Mesendoderm (in vitro differentiated cells): ENCODE measurements around the gene ZP1.

Experiments used
- DNase-seq: peaks from one replicate; pipeline ENCODE4 v3.0.0; 2013
- H2AK5ac ChIP-seq: 2 replicates; pipeline ENCODE4 v1.6.1; 2013; ENCODE audit warnings: low read length, inconsistent platforms
- H2BK120ac ChIP-seq: 2 replicates; pipeline ENCODE4 v1.6.1; 2013; ENCODE audit warnings: low read depth, mild to moderate bottlenecking, low read length, moderate library complexity, mixed read lengths
- H2BK15ac ChIP-seq: replicated peaks from 2 replicates; pipeline ENCODE4 v1.6.1; 2013; ENCODE audit warnings: low read depth, mild to moderate bottlenecking, moderate library complexity
- H2BK5ac ChIP-seq: 2 replicates; pipeline ENCODE4 v1.6.1; 2013; ENCODE audit warnings: low read length, inconsistent platforms
- H3K18ac ChIP-seq: 2 replicates; pipeline ENCODE4 v1.6.1; 2013; ENCODE audit warnings: mild to moderate bottlenecking, low read length, mixed read lengths
- H3K23ac ChIP-seq: one replicate; pipeline ENCODE4 v1.6.1; 2013; ENCODE audit warnings: low read length
- H3K27ac ChIP-seq: 2 replicates; pipeline ENCODE4 v1.5.1; 2013; ENCODE audit warnings: low read depth, mild to moderate bottlenecking, inconsistent platforms, low read length, moderate library complexity
- H3K27me3 ChIP-seq: 2 replicates; pipeline ENCODE4 v1.6.1; 2013; ENCODE audit warnings: low read length, control low read depth, mild to moderate bottlenecking, inconsistent platforms; ENCODE audit not compliant: insufficient read depth, poor library complexity
- H3K36me3 ChIP-seq: 2 replicates; pipeline ENCODE4 v1.6.1; 2013; ENCODE audit warnings: low read length, inconsistent platforms; ENCODE audit not compliant: control insufficient read depth, insufficient read depth
- H3K4ac ChIP-seq: one replicate; pipeline ENCODE4 v1.6.1; 2013; ENCODE audit warnings: low read depth, mild to moderate bottlenecking, low read length, moderate library complexity
- H3K4me1 ChIP-seq: 2 replicates; pipeline ENCODE4 v1.6.1; 2013; ENCODE audit warnings: low read depth, low read length, inconsistent platforms; ENCODE audit not compliant: control insufficient read depth
- H3K4me2 ChIP-seq: 2 replicates; pipeline ENCODE4 v1.6.1; 2013; ENCODE audit warnings: low read length
- H3K4me3 ChIP-seq: 2 replicates; pipeline ENCODE4 v1.5.1; 2013; ENCODE audit warnings: mild to moderate bottlenecking, low read length
- H3K56ac ChIP-seq: one replicate; pipeline ENCODE4 v1.6.1; 2013; ENCODE audit warnings: low read length
- H3K79me1 ChIP-seq: 2 replicates; pipeline ENCODE4 v1.6.1; 2013; ENCODE audit warnings: low read length, inconsistent platforms
- H3K79me2 ChIP-seq: 2 replicates; pipeline ENCODE4 v1.6.1; 2013; ENCODE audit warnings: mild to moderate bottlenecking, low read length; ENCODE audit not compliant: control insufficient read depth, insufficient read depth
- H3K9ac ChIP-seq: 2 replicates; pipeline ENCODE4 v1.6.1; 2013; ENCODE audit warnings: low read length, inconsistent platforms
- H4K5ac ChIP-seq: one replicate; pipeline ENCODE4 v1.6.1; 2013; ENCODE audit warnings: low read length
- H4K8ac ChIP-seq: one replicate; pipeline ENCODE4 v1.6.1; 2013; ENCODE audit warnings: low read depth, mild to moderate bottlenecking, control low read depth, low read length, moderate library complexity
- WGBS: extraction: QIAGEN DNeasy Blood & Tissue Kit; methylation state at CpG from one replicate; pipeline ENCODE4 v1.1.7; 2013; ENCODE audit warnings: low lambda C conversion rate, missing lambda C conversion rate; ENCODE audit not compliant: insufficient coverage; ENCODE audit errors: extremely low coverage; 5-methylcytosine and 5-hydroxymethylcytosine counted together

ZP1 gene

GRCh38 chr11:60923800-60924109, 56.4 kb downstream of the ZP1 start:
- Histone ChIP-seq H4K8ac (no peak overlapping the region), H3K79me1 (peaks cover 8% of the 10 kb centered on the region), H3K27ac (no peak overlapping the region), H3K18ac (no peak overlapping the region), H3K4ac (no peak overlapping the region), H3K79me2 (no peaks in the 10 kb centered on the region), H4K5ac (no peak overlapping the region), H3K56ac (peak overlapping the region; percentile 69), H3K27me3 (no peaks in the 10 kb centered on the region), H3K4me3 (no peak overlapping the region), H3K23ac (peak overlapping the region; percentile 37), H3K9ac (peak overlapping the region; percentile 50), H2AK5ac (no peak overlapping the region), H3K4me1 (peaks cover 4% of the 10 kb centered on the region), H3K36me3 (peaks cover 3% of the 10 kb centered on the region), H2BK5ac (no peak overlapping the region), H3K4me2 (peak overlapping the region; percentile 60), H2BK120ac (no peak overlapping the region), H2BK15ac (no peak overlapping the region)
- no peak for DNase-seq
- WGBS, result no CpG with 5 or more reads among the region's 6 CpGs

- Histone ChIP-seq H3K27me3 (no peaks in the 10 kb centered on the region), H3K36me3 (peaks cover 3% of the 10 kb centered on the region), H4K5ac (no peak within 1 kb of the TSS), H3K18ac (peak within 1 kb of the TSS; percentile 78), H3K9ac (peak within 1 kb of the TSS; percentile 83), H3K23ac (peak within 1 kb of the TSS; percentile 98), H3K4me2 (peak within 1 kb of the TSS; percentile 89), H3K27ac (no peak within 1 kb of the TSS), H4K8ac (no peak within 1 kb of the TSS), H2BK15ac (no peak within 1 kb of the TSS), H3K4me1 (peaks cover 3% of the 10 kb centered on the region), H3K4ac (peak within 1 kb of the TSS; percentile 39), H2BK120ac (peak within 1 kb of the TSS; percentile 13), H3K79me1 (peaks cover 8% of the 10 kb centered on the region), H3K4me3 (peak within 1 kb of the TSS; percentile 77), H3K79me2 (no peaks in the 10 kb centered on the region), H2AK5ac (no peak within 1 kb of the TSS), H3K56ac (peak within 1 kb of the TSS; percentile 89), H2BK5ac (no peak within 1 kb of the TSS)
- no CpG with 5 or more reads among the region's 69 CpGs for WGBS
- DNase-seq, result peak; percentile 92
These were observed 57.0 kb downstream of the ZP1 start, which contains the start of gene TMEM132A for GRCh38 chr11:60924110-60924905. TSS of gene TMEM132A (plus strand) at chr11:60924460. CDS start at chr11:60924634, 174 bp downstream.
